ENCODE results near the gene TTC1.

The TTC1 gene

GRCh38 chr5:160054831-160055230 lies 45.9 kb downstream of the TTC1 start:
- TF ChIP-seq USF1 (IDR thresholded peaks at IDR 0.05) (no peak), FOXM1 (IDR thresholded peaks at IDR 0.05; ENCODE audit: borderline replicate concordance, low read depth) (no peak), ZBTB7A (IDR thresholded peaks at IDR 0.05; ENCODE audit: low read depth) (no peak), TEAD4 (IDR thresholded peaks at IDR 0.05) (no peak), NFIC (IDR thresholded peaks at IDR 0.05) (no peak), EP300 (IDR thresholded peaks at IDR 0.05; ENCODE audit: borderline replicate concordance) (no peak), YY1 (IDR thresholded peaks at IDR 0.05; ENCODE audit: low read depth) (no peak), TCF12 (IDR thresholded peaks at IDR 0.05; ENCODE audit: low read depth) (no peak), CREB1 (IDR thresholded peaks at IDR 0.05; ENCODE audit: low read depth) (no peak), RAD21 (IDR thresholded peaks at IDR 0.05; ENCODE audit: low read depth) (no peak)

GRCh38 chr5:160057256-160057655 lies 48.3 kb downstream of the TTC1 start:
- no peak for TF ChIP-seq CEBPB (IDR thresholded peaks at IDR 0.05)
- TF ChIP-seq REST (IDR thresholded peaks at IDR 0.05; ENCODE audit: low read depth): no peak
- no peak for TF ChIP-seq TAF1 (IDR thresholded peaks at IDR 0.05; ENCODE audit: low read depth)
- TF ChIP-seq RAD21 (IDR thresholded peaks at IDR 0.05; ENCODE audit: low read depth): no peak
- no peak for TF ChIP-seq YY1 (IDR thresholded peaks at IDR 0.05; ENCODE audit: low read depth)

- no peak for TF ChIP-seq TAF1 (IDR thresholded peaks at IDR 0.05; ENCODE audit: low read depth)
- no peak for TF ChIP-seq RAD21 (IDR thresholded peaks at IDR 0.05; ENCODE audit: low read depth)
Observed at GRCh38 chr5:160060001-160060400, 51.1 kb downstream of the TTC1 start.

GRCh38 chr5:160061770-160062169 lies 52.8 kb downstream of the TTC1 start:
- TF ChIP-seq YY1 (IDR thresholded peaks at IDR 0.05; ENCODE audit: low read depth) (no peak), MAX (IDR thresholded peaks at IDR 0.05) (no peak), NFIC (IDR thresholded peaks at IDR 0.05) (no peak), TEAD4 (IDR thresholded peaks at IDR 0.05) (no peak), CREB1 (IDR thresholded peaks at IDR 0.05; ENCODE audit: low read depth) (no peak), EGR1 (IDR thresholded peaks at IDR 0.05) (no peak), USF1 (IDR thresholded peaks at IDR 0.05) (no peak), CEBPB (IDR thresholded peaks at IDR 0.05) (no peak), TCF12 (IDR thresholded peaks at IDR 0.05; ENCODE audit: low read depth) (no peak), EP300 (IDR thresholded peaks at IDR 0.05; ENCODE audit: borderline replicate concordance) (no peak), RAD21 (IDR thresholded peaks at IDR 0.05; ENCODE audit: low read depth) (no peak), TAF1 (IDR thresholded peaks at IDR 0.05; ENCODE audit: low read depth) (no peak), ZBTB7A (IDR thresholded peaks at IDR 0.05; ENCODE audit: low read depth) (no peak), FOXM1 (IDR thresholded peaks at IDR 0.05; ENCODE audit: borderline replicate concordance, low read depth) (no peak), REST (IDR thresholded peaks at IDR 0.05; ENCODE audit: low read depth) (no peak)

- TF ChIP-seq FOXM1 (IDR thresholded peaks at IDR 0.05; ENCODE audit: borderline replicate concordance, low read depth) (no peak), EGR1 (IDR thresholded peaks at IDR 0.05) (no peak), NFIC (IDR thresholded peaks at IDR 0.05) (no peak), EP300 (IDR thresholded peaks at IDR 0.05; ENCODE audit: borderline replicate concordance) (no peak), RAD21 (IDR thresholded peaks at IDR 0.05; ENCODE audit: low read depth) (no peak), TEAD4 (IDR thresholded peaks at IDR 0.05) (no peak), MAX (IDR thresholded peaks at IDR 0.05) (no peak), TCF12 (IDR thresholded peaks at IDR 0.05; ENCODE audit: low read depth) (no peak), ZBTB7A (IDR thresholded peaks at IDR 0.05; ENCODE audit: low read depth) (no peak), USF1 (IDR thresholded peaks at IDR 0.05) (no peak), CEBPB (IDR thresholded peaks at IDR 0.05) (no peak), CREB1 (IDR thresholded peaks at IDR 0.05; ENCODE audit: low read depth) (no peak), TAF1 (IDR thresholded peaks at IDR 0.05; ENCODE audit: low read depth) (no peak), REST (IDR thresholded peaks at IDR 0.05; ENCODE audit: low read depth) (no peak), YY1 (IDR thresholded peaks at IDR 0.05; ENCODE audit: low read depth) (no peak)
Observed at GRCh38 chr5:160064417-160064810, 55.5 kb downstream of the TTC1 start.
